HepG2 (cell line): ENCODE results near the gene TNK1. TPM values are rescaled to one million over a fixed set of nuclear protein-coding genes. Genes with fewer than 3 reads are reported as not detected.

ENCODE experiments used
- polyA plus RNA-seq, 8 experiments: library from polyadenylated mRNA; depleted of rRNA in 3 of 8; stranded (reverse) in 7 of 8; unstranded in 1 of 8; fragments of >200 nt; fragmentation: Illumina TruSeq in 4 of 8; extraction: Trizol in 4 of 8; gene quantifications; 2 replicates each; pipeline versions ENCODE4 v1.2.1 to v1.2.3, GENCODE V29; 2011 to 2016; ENCODE audit warnings: low read depth in 4 of 8, missing spikeins in 1 of 8, mixed read lengths in 1 of 8; ENCODE audit not compliant: insufficient read depth in 1 of 8
- total RNA-seq, 5 experiments: library from RNA; depleted of rRNA; stranded (reverse); fragments of >200 nt; fragmentation: Illumina TruSeq; extraction: Trizol; gene quantifications; 2 replicates each; pipeline ENCODE4 v1.2.3, GENCODE V29; 2016; ENCODE audit warnings: low read depth in 1 of 5

TNK1 gene
- total and polyA plus RNA-seq, 2 of the 13 experiments (the other 11 are each of a cell fraction or from before 2014, with no cell fraction given) = 2.0 to 3.5 TPM

Other genes with a start within 250 kb of the TNK1 start
Only the 30 nearest of the 38 such genes appear.
- gene DLG4, start 161.3 kb upstream of the TNK1 start, total RNA-seq (2016; rRNA removed; fragmentation: Illumina TruSeq; extraction: Trizol) = 0.25 and 0.71 TPM in 2 replicates
- 3.9 and 4.3 TPM in 2 replicates for gene DLG4, start 161.3 kb upstream of the TNK1 start, polyA plus RNA-seq (2011; rRNA removed)
- gene ACADVL, start 161.2 kb upstream of the TNK1 start, total RNA-seq (2016; rRNA removed; fragmentation: Illumina TruSeq; extraction: Trizol) = 106 and 219 TPM in 2 replicates
- gene ACADVL, start 161.2 kb upstream of the TNK1 start, polyA plus RNA-seq (2011; rRNA removed) = 412 and 521 TPM in 2 replicates
- 27.2 and 38.2 TPM in 2 replicates for gene DVL2, start 146.6 kb upstream of the TNK1 start, total RNA-seq (2016; rRNA removed; fragmentation: Illumina TruSeq; extraction: Trizol)
- gene DVL2, start 146.6 kb upstream of the TNK1 start, polyA plus RNA-seq (2011; rRNA removed) = 5.7 and 7.0 TPM in 2 replicates
- gene PHF23, start 141.6 kb upstream of the TNK1 start, total RNA-seq (2016; rRNA removed; fragmentation: Illumina TruSeq; extraction: Trizol) = 33.2 and 37.5 TPM in 2 replicates
- 27.6 and 30.9 TPM in 2 replicates for gene PHF23, start 141.6 kb upstream of the TNK1 start, polyA plus RNA-seq (2011; rRNA removed)
- gene GABARAP, start 138.6 kb upstream of the TNK1 start, total RNA-seq (2016; rRNA removed; fragmentation: Illumina TruSeq; extraction: Trizol) = 161 and 239 TPM in 2 replicates
- 274 and 310 TPM in 2 replicates for gene GABARAP, start 138.6 kb upstream of the TNK1 start, polyA plus RNA-seq (2011; rRNA removed)
- gene CTDNEP1, start 129.4 kb upstream of the TNK1 start, total RNA-seq (2016; rRNA removed; fragmentation: Illumina TruSeq; extraction: Trizol) = 19.8 and 32.0 TPM in 2 replicates
- gene CTDNEP1, start 129.4 kb upstream of the TNK1 start, polyA plus RNA-seq (2011; rRNA removed) = 118 and 126 TPM in 2 replicates
- gene ELP5, start 128.9 kb upstream of the TNK1 start, total RNA-seq (2016; rRNA removed; fragmentation: Illumina TruSeq; extraction: Trizol) = 68.0 and 69.8 TPM in 2 replicates
- gene ELP5, start 128.9 kb upstream of the TNK1 start, polyA plus RNA-seq (2011; rRNA removed) = 67.6 and 75.4 TPM in 2 replicates
- gene CLDN7, start 118.6 kb upstream of the TNK1 start, total RNA-seq (2016; rRNA removed; fragmentation: Illumina TruSeq; extraction: Trizol) = not detected in 2 replicates
- not detected in 2 replicates for gene CLDN7, start 118.6 kb upstream of the TNK1 start, polyA plus RNA-seq (2011; rRNA removed)
- 2.6 and 5.8 TPM in 2 replicates for gene SLC2A4, start 99.4 kb upstream of the TNK1 start, total RNA-seq (2016; rRNA removed; fragmentation: Illumina TruSeq; extraction: Trizol)
- 4.9 and 6.3 TPM in 2 replicates for gene SLC2A4, start 99.4 kb upstream of the TNK1 start, polyA plus RNA-seq (2011; rRNA removed)
- 0.22 TPM in 1 of 2 replicates, not detected in the other for gene YBX2, start 86.5 kb upstream of the TNK1 start, total RNA-seq (2016; rRNA removed; fragmentation: Illumina TruSeq; extraction: Trizol)
- 0.12 TPM in 2 replicates for gene YBX2, start 86.5 kb upstream of the TNK1 start, polyA plus RNA-seq (2011; rRNA removed)
- gene EIF5A, start 73.5 kb upstream of the TNK1 start, total RNA-seq (2016; rRNA removed; fragmentation: Illumina TruSeq; extraction: Trizol) = 319 and 367 TPM in 2 replicates
- 280 and 337 TPM in 2 replicates for gene EIF5A, start 73.5 kb upstream of the TNK1 start, polyA plus RNA-seq (2011; rRNA removed)
- gene GPS2, start 65.7 kb upstream of the TNK1 start, total RNA-seq (2016; rRNA removed; fragmentation: Illumina TruSeq; extraction: Trizol) = 43.8 and 58.0 TPM in 2 replicates
- 48.0 and 59.4 TPM in 2 replicates for gene GPS2, start 65.7 kb upstream of the TNK1 start, polyA plus RNA-seq (2011; rRNA removed)
- 6.7 and 15.7 TPM in 2 replicates for gene NEURL4, start 51.8 kb upstream of the TNK1 start, total RNA-seq (2016; rRNA removed; fragmentation: Illumina TruSeq; extraction: Trizol)
- 14.8 and 15.3 TPM in 2 replicates for gene NEURL4, start 51.8 kb upstream of the TNK1 start, polyA plus RNA-seq (2011; rRNA removed)
- 1.3 TPM in 1 of 2 replicates, not detected in the other for gene ACAP1, start 44.6 kb upstream of the TNK1 start, total RNA-seq (2016; rRNA removed; fragmentation: Illumina TruSeq; extraction: Trizol)
- gene ACAP1, start 44.6 kb upstream of the TNK1 start, polyA plus RNA-seq (2011; rRNA removed) = 2.5 and 3.1 TPM in 2 replicates
- gene KCTD11, start 28.9 kb upstream of the TNK1 start, total RNA-seq (2016; rRNA removed; fragmentation: Illumina TruSeq; extraction: Trizol) = 1.3 and 1.6 TPM in 2 replicates
- 2.6 and 3.1 TPM in 2 replicates for gene KCTD11, start 28.9 kb upstream of the TNK1 start, polyA plus RNA-seq (2011; rRNA removed)
- gene TMEM95, start 25.9 kb upstream of the TNK1 start, total RNA-seq (2016; rRNA removed; fragmentation: Illumina TruSeq; extraction: Trizol) = not detected in 2 replicates
- not detected in 2 replicates for gene TMEM95, start 25.9 kb upstream of the TNK1 start, polyA plus RNA-seq (2011; rRNA removed)
- 5.6 and 6.0 TPM in 2 replicates for gene PLSCR3, start 13.4 kb downstream of the TNK1 start, total RNA-seq (2016; rRNA removed; fragmentation: Illumina TruSeq; extraction: Trizol)
- 6.1 and 6.2 TPM in 2 replicates for gene PLSCR3, start 13.4 kb downstream of the TNK1 start, polyA plus RNA-seq (2011; rRNA removed)
- 231 and 246 TPM in 2 replicates for gene TMEM256, start 23.0 kb downstream of the TNK1 start, total RNA-seq (2016; rRNA removed; fragmentation: Illumina TruSeq; extraction: Trizol)
- 240 and 252 TPM in 2 replicates for gene TMEM256, start 23.0 kb downstream of the TNK1 start, polyA plus RNA-seq (2011; rRNA removed)
- gene NLGN2, start 26.8 kb downstream of the TNK1 start, total RNA-seq (2016; rRNA removed; fragmentation: Illumina TruSeq; extraction: Trizol) = 1.4 and 1.9 TPM in 2 replicates
- gene NLGN2, start 26.8 kb downstream of the TNK1 start, polyA plus RNA-seq (2011; rRNA removed) = 11.0 and 15.1 TPM in 2 replicates
- not detected in 2 replicates for gene SPEM1, start 39.2 kb downstream of the TNK1 start, total RNA-seq (2016; rRNA removed; fragmentation: Illumina TruSeq; extraction: Trizol)
- not detected in 2 replicates for gene SPEM1, start 39.2 kb downstream of the TNK1 start, polyA plus RNA-seq (2011; rRNA removed)
- gene SPEM2, start 44.5 kb downstream of the TNK1 start, total RNA-seq (2016; rRNA removed; fragmentation: Illumina TruSeq; extraction: Trizol) = not detected in 2 replicates
- gene SPEM2, start 44.5 kb downstream of the TNK1 start, polyA plus RNA-seq (2011; rRNA removed) = not detected in 2 replicates
- not detected in 2 replicates for gene SPEM3, start 47.8 kb downstream of the TNK1 start, total RNA-seq (2016; rRNA removed; fragmentation: Illumina TruSeq; extraction: Trizol)
- not detected in 2 replicates for gene SPEM3, start 47.8 kb downstream of the TNK1 start, polyA plus RNA-seq (2011; rRNA removed)
- gene TMEM102, start 54.3 kb downstream of the TNK1 start, total RNA-seq (2016; rRNA removed; fragmentation: Illumina TruSeq; extraction: Trizol) = 2.0 and 3.1 TPM in 2 replicates
- 1.6 and 2.8 TPM in 2 replicates for gene TMEM102, start 54.3 kb downstream of the TNK1 start, polyA plus RNA-seq (2011; rRNA removed)
- 0.20 and 0.55 TPM in 2 replicates for gene FGF11, start 58.4 kb downstream of the TNK1 start, total RNA-seq (2016; rRNA removed; fragmentation: Illumina TruSeq; extraction: Trizol)
- gene FGF11, start 58.4 kb downstream of the TNK1 start, polyA plus RNA-seq (2011; rRNA removed) = 7.0 and 7.6 TPM in 2 replicates
- gene CHRNB1, start 64.0 kb downstream of the TNK1 start, total RNA-seq (2016; rRNA removed; fragmentation: Illumina TruSeq; extraction: Trizol) = 3.6 and 5.4 TPM in 2 replicates
- 33.7 and 39.6 TPM in 2 replicates for gene CHRNB1, start 64.0 kb downstream of the TNK1 start, polyA plus RNA-seq (2011; rRNA removed)
- 3.3 and 4.3 TPM in 2 replicates for gene ZBTB4, start 98.5 kb downstream of the TNK1 start, total RNA-seq (2016; rRNA removed; fragmentation: Illumina TruSeq; extraction: Trizol)
- 7.4 and 7.9 TPM in 2 replicates for gene ZBTB4, start 98.5 kb downstream of the TNK1 start, polyA plus RNA-seq (2011; rRNA removed)
- gene SLC35G6, start 100.4 kb downstream of the TNK1 start, total RNA-seq (2016; rRNA removed; fragmentation: Illumina TruSeq; extraction: Trizol) = 0.07 TPM in 1 of 2 replicates, not detected in the other
- gene SLC35G6, start 100.4 kb downstream of the TNK1 start, polyA plus RNA-seq (2011; rRNA removed) = 0.04 TPM in 1 of 2 replicates, not detected in the other
- 17.8 and 63.2 TPM in 2 replicates for gene POLR2A, start 103.3 kb downstream of the TNK1 start, total RNA-seq (2016; rRNA removed; fragmentation: Illumina TruSeq; extraction: Trizol)
- 17.2 and 18.3 TPM in 2 replicates for gene POLR2A, start 103.3 kb downstream of the TNK1 start, polyA plus RNA-seq (2011; rRNA removed)
- 0.73 and 0.93 TPM in 2 replicates for gene TNFSF12, start 168.0 kb downstream of the TNK1 start, total RNA-seq (2016; rRNA removed; fragmentation: Illumina TruSeq; extraction: Trizol)
- gene TNFSF12, start 168.0 kb downstream of the TNK1 start, polyA plus RNA-seq (2011; rRNA removed) = 6.3 and 7.2 TPM in 2 replicates
- 1.7 and 2.5 TPM in 2 replicates for gene TNFSF13, start 177.7 kb downstream of the TNK1 start, total RNA-seq (2016; rRNA removed; fragmentation: Illumina TruSeq; extraction: Trizol)
- gene TNFSF13, start 177.7 kb downstream of the TNK1 start, polyA plus RNA-seq (2011; rRNA removed) = 3.3 TPM in 2 replicates